Calu3 (cell line): ENCODE data around the gene SSPN. TPM values are rescaled to one million over a fixed set of nuclear protein-coding genes. Genes with fewer than 3 reads are reported as not detected.

ENCODE experiments used
- BruUV-seq: library from RNA; stranded (reverse); fragments of 400-500 nt; replicated peaks from 2 replicates; lab custom pipeline; 2021; lab: Mats Ljungman, UMichigan
- CTCF ChIA-PET: fragments of 300-600 bp; sonication (Branson Sonifier 250); formaldehyde crosslinking; loops from one replicate; lab custom pipeline; 2022; ENCODE audit warnings: antibody characterized with exemption; lab: Charles Lee
- DNase-seq: peaks from one replicate; pipeline ENCODE4 v3.0.0; 2022
- H3K27ac Mint-ChIP-seq: one replicate; pipeline ENCODE4 v1.8.0; 2022; ENCODE audit warnings: mixed read lengths; ENCODE audit not compliant: unreplicated experiment
- H3K27me3 Mint-ChIP-seq: one replicate; pipeline ENCODE4 v1.8.0; 2022; ENCODE audit warnings: mixed read lengths; ENCODE audit not compliant: unreplicated experiment
- H3K36me3 Mint-ChIP-seq: one replicate; pipeline ENCODE4 v1.8.0; 2022; ENCODE audit warnings: mild to moderate bottlenecking, moderate library complexity, mixed read lengths; ENCODE audit not compliant: insufficient read depth, unreplicated experiment
- H3K4me1 Mint-ChIP-seq: one replicate; pipeline ENCODE4 v1.8.0; 2022; ENCODE audit warnings: mild to moderate bottlenecking, low read depth, mixed read lengths; ENCODE audit not compliant: unreplicated experiment
- H3K4me3 Mint-ChIP-seq: one replicate; pipeline ENCODE4 v1.8.0; 2022; ENCODE audit warnings: mild to moderate bottlenecking, low read depth, moderate library complexity, mixed read lengths; ENCODE audit not compliant: unreplicated experiment
- H3K9me3 Mint-ChIP-seq: one replicate; pipeline ENCODE4 v1.8.0; 2022; ENCODE audit warnings: low read depth, mixed read lengths; ENCODE audit not compliant: unreplicated experiment
- CTCF ChIP-seq: fragments of 200-600 bp; IDR thresholded peaks from one replicate; pipeline ENCODE4 v1.8.0; 2022; ENCODE audit warnings: antibody characterized with exemption; ENCODE audit not compliant: unreplicated experiment
- intact Hi-C: fragments of 100-400 bp; cut with micrococcal nuclease; formaldehyde crosslinking; loops from one replicate; pipeline ENCODE4 v1.10.0; 2022; ENCODE audit not compliant: unreplicated experiment
- total RNA-seq: library from RNA; stranded (reverse); gene quantifications from 2 replicates; pipeline ENCODE4 v1.2.3, GENCODE V29; 2022

SSPN gene
- total RNA-seq, 1 experiment from 2014 or later, result 8.9 TPM

GRCh38 chr12:26187014-26187798 is 8.2 kb upstream of the SSPN start:
- Mint-ChIP-seq H3K4me3 (no peak overlapping the region), H3K36me3 (no peaks in the 10 kb centered on the region), H3K9me3 (no peaks in the 10 kb centered on the region), H3K4me1 (peaks cover 38% of the 10 kb centered on the region), H3K27ac (peak overlapping the region; percentile 38), H3K27me3 (no peaks in the 10 kb centered on the region)
- CTCF ChIA-PET, result interaction anchor here (0.6 to 1.6 kb wide), 4 partner anchors 8 to 466 kb away, joined by 3 to 4 read pairs (median 3); partner anchors contain the start of gene SSPN
- BruUV-seq, result no TSS peak
- DNase-seq, result peak; percentile 15
- intact Hi-C loops, result loop anchor here (2.0 to 5.0 kb wide), 5 partner anchors 35 to 215 kb away; no protein-coding TSS in a partner anchor
- TF ChIP-seq CTCF, result no peak

- CTCF ChIA-PET, result interaction anchor here (0.8 to 1.0 kb wide), 2 partner anchors 11 to 53 kb away, joined by 3 to 4 read pairs; no protein-coding TSS in a partner anchor
- no peak for TF ChIP-seq CTCF
- intact Hi-C loops, result loop anchor here (5.0 kb wide), 4 partner anchors 36 to 214 kb away; no protein-coding TSS in a partner anchor
- no peak for DNase-seq
- peaks cover 38% of the 10 kb centered on the region for H3K4me1 Mint-ChIP-seq
- no peaks in the 10 kb centered on the region for H3K27me3 Mint-ChIP-seq
- no peaks in the 10 kb centered on the region for H3K36me3 Mint-ChIP-seq
- no peak overlapping the region for H3K4me3 Mint-ChIP-seq
- no TSS peak for BruUV-seq
- H3K27ac Mint-ChIP-seq, result peak overlapping the region; percentile 38
- H3K9me3 Mint-ChIP-seq, result no peaks in the 10 kb centered on the region
These were observed 7.2 kb upstream of the SSPN start for GRCh38 chr12:26188127-26188526.

GRCh38 chr12:26188641-26189040 is 6.7 kb upstream of the SSPN start:
- no peak for DNase-seq
- Mint-ChIP-seq H3K4me1 (peaks cover 38% of the 10 kb centered on the region), H3K27me3 (no peaks in the 10 kb centered on the region), H3K36me3 (no peaks in the 10 kb centered on the region), H3K4me3 (no peak overlapping the region), H3K27ac (no peak overlapping the region), H3K9me3 (no peaks in the 10 kb centered on the region)
- no peak for TF ChIP-seq CTCF
- intact Hi-C loops, result loop anchor here (5.0 kb wide), 4 partner anchors 36 to 214 kb away; no protein-coding TSS in a partner anchor
- CTCF ChIA-PET, result interaction anchor here (0.8 to 1.0 kb wide), 2 partner anchors 11 to 52 kb away, joined by 3 to 4 read pairs; no protein-coding TSS in a partner anchor
- no TSS peak for BruUV-seq

GRCh38 chr12:26192142-26192541 is 3.2 kb upstream of the SSPN start:
- Mint-ChIP-seq H3K4me1 (peaks cover 22% of the 10 kb centered on the region), H3K36me3 (peaks cover 11% of the 10 kb centered on the region), H3K9me3 (no peaks in the 10 kb centered on the region), H3K4me3 (no peak overlapping the region), H3K27me3 (no peaks in the 10 kb centered on the region), H3K27ac (no peak overlapping the region)
- CTCF ChIA-PET, result no interaction called here
- TF ChIP-seq CTCF, result no peak
- intact Hi-C loops, result no loop called here
- no peak for DNase-seq
- no TSS peak for BruUV-seq
